CD4-positive, alpha-beta T cell treated with Interferon gamma for 1 hour (primary cell): ENCODE results near the gene VASH2.
"Not testable (repeated sequence)": the region's sequence is repeated elsewhere in the genome, so short reads cannot be mapped to it uniquely, and the experiment has no call there.

Experiments used
- DNase-seq: peaks from one replicate; pipeline ENCODE4 v3.0.0-alpha.2; 2020

Gene VASH2

DNA sequence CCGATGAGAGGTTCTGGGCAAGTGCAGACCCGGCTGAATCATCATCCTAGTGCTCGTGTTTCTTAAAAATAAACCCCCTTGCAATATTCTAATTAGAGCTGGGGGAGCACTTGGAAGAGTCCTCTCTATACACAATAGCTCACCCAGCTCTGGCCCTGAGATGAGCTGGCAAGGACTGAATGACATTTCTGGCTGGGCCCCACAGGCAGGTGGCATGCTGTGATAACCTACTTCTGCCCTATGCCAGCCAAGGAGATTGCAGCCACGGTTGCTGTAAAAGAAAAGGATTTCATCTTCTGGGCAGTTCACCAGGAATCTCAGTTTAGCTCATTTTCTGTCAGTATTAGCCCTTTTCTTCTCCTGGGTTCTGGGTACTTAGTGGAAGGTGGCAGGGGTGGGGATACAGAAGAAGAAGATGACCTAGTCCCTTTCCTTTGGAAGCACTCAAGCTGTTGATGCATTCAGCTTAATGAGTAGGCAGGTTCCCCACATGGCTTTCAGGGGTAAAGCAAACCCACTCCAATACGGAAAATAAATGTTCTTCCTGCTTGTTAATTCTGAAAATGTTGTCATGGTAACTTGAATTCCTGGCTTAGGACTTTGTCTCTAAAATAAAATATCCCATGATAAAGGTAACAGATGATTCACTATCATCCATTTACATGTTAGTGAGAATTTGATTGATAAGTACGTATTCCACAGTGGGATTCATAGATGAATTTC, 32.2 kb downstream of the VASH2 start:
- DNase-seq, result no peak

- DNase-seq, result no peak
These were observed 33.1 kb downstream of the VASH2 start for GRCh38 chr1:212983482-212983881.

GRCh38 chr1:212984522-212985291, 34.4 kb downstream of the VASH2 start:
- DNase-seq, result no peak

DNA sequence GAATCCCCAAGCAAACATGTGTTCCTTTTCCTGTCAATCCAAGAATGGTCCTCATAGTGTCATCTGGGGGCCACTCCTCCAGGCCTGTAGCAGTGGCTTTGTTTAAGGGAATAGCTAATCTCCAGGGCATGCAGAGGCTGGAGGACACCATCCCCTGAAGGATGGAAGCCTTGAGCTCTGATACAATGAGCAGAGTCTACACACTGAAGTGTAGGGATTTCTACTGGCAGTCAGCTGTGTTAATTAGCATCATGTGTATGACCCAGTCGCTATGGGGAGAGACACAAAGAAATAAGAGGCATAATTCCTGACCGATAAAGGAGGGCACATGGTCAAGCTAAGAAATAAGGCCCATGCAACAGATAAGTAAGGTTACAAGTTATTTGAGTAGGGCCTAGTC, 36.2 kb downstream of the VASH2 start:
- no peak for DNase-seq

DNA sequence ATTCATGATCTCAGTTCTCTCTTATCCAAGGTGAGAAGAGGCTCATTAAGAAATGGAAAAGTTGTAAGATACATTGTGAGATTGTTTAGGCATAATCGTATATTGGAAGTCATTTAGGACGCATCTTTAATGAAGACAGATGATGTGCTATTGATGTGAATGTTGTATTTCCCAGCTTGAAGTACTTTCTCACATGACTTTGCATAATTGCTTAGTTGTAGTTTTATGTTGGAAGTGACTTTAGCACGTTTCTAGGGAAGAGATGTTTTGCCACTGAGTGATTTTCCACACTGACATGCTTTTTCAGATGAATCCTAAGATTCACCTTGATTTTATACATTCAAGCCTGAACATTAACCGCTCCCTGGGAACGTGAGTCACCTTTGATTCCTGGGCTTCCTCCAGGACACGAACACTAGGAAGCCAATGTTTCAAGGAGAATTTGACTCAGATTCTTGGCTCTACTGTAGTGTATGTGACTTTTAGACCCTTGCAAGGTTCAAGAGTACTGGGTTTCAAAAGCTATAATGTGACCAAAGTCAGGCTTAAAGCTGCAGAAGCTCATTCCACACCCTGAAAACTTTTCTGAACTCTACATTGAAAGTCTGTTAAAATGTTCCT, 37.5 kb downstream of the VASH2 start:
- no peak for DNase-seq

- DNase-seq, result no peak
These were observed 39.9 kb downstream of the VASH2 start for GRCh38 chr1:212990276-212990675.

GRCh38 chr1:212993960-212994359, 43.6 kb downstream of the VASH2 start:
- DNase-seq, result not testable (repeated sequence)

GRCh38 chr1:212994926-212995325, 44.6 kb downstream of the VASH2 start:
- no peak for DNase-seq

DNA sequence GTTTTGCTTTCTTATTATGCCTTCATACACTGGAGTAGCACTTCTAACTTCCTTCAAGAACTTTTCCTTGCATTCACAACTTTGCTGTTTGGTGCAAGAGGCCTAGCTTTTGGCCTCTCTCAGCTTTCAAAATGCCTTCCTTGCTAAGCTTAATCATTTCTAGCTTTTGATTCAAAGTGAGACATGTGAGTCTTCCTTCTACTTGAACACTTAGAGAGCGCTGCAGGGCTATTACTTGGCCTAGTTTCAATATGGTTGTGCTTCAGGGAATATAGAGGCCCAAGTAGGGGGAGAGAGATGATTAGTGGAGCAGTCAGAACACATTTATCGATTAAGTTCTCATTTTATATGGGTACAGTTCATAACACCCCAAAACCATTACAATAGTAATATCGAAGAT, 52.9 kb downstream of the VASH2 start:
- no peak for DNase-seq

- DNase-seq, result no peak
These were observed 58.2 kb downstream of the VASH2 start for GRCh38 chr1:213008564-213008963.

GRCh38 chr1:213014642-213015041, 64.3 kb downstream of the VASH2 start:
- DNase-seq, result no peak

GRCh38 chr1:213015099-213016050, 65.0 kb downstream of the VASH2 start, which contains the start of gene ANGEL2:
TSS of gene ANGEL2 (minus strand) at chr1:213015867. CDS start at chr1:213015671, 196 bp downstream.
- DNase-seq, result peak; percentile 96

- DNase-seq, result no peak
These were observed 67.3 kb downstream of the VASH2 start for GRCh38 chr1:213017447-213018273.

GRCh38 chr1:213019450-213019849, 69.1 kb downstream of the VASH2 start:
- no peak for DNase-seq

DNA sequence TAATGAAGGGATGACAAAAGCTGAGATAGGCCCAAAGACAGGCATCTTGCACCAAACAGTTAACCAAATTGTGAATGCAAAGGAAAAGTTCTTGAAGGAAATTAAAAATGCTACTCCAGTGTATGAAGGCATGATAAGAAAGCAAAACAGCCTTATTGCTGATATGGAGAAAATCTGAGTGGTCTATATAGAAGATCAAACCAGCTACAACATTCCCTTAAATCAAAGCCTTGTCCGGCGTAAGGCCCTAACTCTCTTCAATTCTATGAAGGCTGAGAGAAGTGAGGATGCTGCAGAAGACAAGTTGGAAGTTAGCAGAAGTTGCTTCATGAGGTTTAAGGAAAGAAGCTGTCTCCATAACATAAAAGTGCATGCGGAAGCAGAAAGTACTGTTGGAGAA, 69.7 kb downstream of the VASH2 start:
- DNase-seq, result no peak

- DNase-seq, result not testable (repeated sequence)
These were observed 76.7 kb downstream of the VASH2 start for GRCh38 chr1:213027024-213027423.

DNA sequence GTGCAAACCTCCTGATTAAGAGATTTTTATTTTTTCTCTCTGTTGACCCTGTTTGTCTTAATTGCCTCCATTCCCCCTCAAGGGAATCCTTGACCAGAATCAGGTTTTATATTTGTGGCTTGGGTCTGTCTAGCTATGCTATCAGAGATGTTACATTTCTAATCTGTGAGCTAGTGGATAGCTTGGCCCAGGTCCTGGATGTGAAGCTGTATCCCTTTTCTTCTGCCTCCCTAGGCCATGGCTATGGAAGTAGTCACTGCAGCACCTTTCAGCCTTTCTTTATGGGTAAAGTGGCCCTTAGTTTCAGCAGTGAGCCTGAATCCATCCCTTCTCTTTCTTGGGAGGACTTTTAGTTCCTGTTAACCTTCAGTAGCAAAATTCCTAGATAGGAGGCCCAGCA, 82.3 kb downstream of the VASH2 start:
- no peak for DNase-seq

GRCh38 chr1:213034713-213035112, 84.4 kb downstream of the VASH2 start:
- DNase-seq, result no peak

DNA sequence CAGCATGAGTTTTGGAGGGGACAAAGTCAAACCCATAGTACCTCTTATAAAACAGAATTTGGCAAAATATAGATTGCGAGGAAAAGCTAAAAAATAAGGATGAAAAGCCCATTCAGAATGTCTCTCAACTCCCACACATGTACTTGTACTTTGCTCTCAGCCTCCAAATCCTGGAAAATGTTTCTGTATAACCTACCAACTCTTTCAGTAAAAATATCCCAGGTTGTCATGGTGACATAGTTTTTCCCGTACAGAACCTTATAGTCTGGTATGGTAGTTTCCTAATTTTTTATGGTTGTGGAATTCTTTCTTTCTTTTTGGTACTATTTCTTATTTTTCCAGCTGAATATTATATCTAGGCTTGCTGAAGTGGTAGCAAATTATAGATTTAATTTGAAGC, 85.2 kb downstream of the VASH2 start:
- DNase-seq, result no peak
